Neural progenitor cell (in vitro differentiated cells): ENCODE measurements around the gene MTA2.

ENCODE experiments used
- CTCF ChIP-seq: fragments of 200-600 bp; sonication (generic); IDR thresholded peaks from 2 replicates; pipeline ENCODE4 v1.5.1; 2017; ENCODE audit warnings: antibody characterized with exemption, mild to moderate bottlenecking
- EZH2 ChIP-seq: fragments of 200-600 bp; sonication (generic); IDR thresholded peaks from 2 replicates; pipeline ENCODE4 v1.6.1; 2017; ENCODE audit warnings: antibody characterized with exemption, mild to moderate bottlenecking, moderate library complexity
- EZH2phosphoT487 ChIP-seq: fragments of 200-600 bp; sonication (generic); IDR thresholded peaks from 2 replicates; pipeline ENCODE4 v1.6.1; 2017; ENCODE audit warnings: antibody characterized with exemption

- TF ChIP-seq EZH2 (peak; percentile 28), CTCF (no peak), EZH2phosphoT487 (peak; percentile 24)
Measured at GRCh38 chr11:62544581-62545436, 56.9 kb downstream of the MTA2 start.
